Measurements from ENCODE around the gene C1orf35.
A peak's percentile ranks its signal among the peaks of the same experiment; 100 is the strongest.

Gene C1orf35

GRCh38 chr1:228109073-228109961 is 6.2 kb upstream of the C1orf35 start, which contains the start of gene MRPL55:
Gene MRPL55 (minus strand): TSS chr1:228109299. CDS start chr1:228108260, 1,039 bp downstream.
- DNase-seq (ENCODE audit: low read depth), result peak; percentile 96

GRCh38 chr1:228108742-228109072 is 5.6 kb upstream of the C1orf35 start:
- DNase-seq (ENCODE audit: low read depth), result no peak

GRCh38 chr1:228108055-228108690 is 5.0 kb upstream of the C1orf35 start:
- no peak for DNase-seq (ENCODE audit: low read depth)

- DNase-seq (ENCODE audit: low read depth), result no peak
Measured at GRCh38 chr1:228107636-228108035, 4.5 kb upstream of the C1orf35 start.

GRCh38 chr1:228106800-228107054 is 3.6 kb upstream of the C1orf35 start:
- DNase-seq (ENCODE audit: low read depth), result no peak

GRCh38 chr1:228105996-228106799 is 3.1 kb upstream of the C1orf35 start:
- DNase-seq (ENCODE audit: low read depth), result no peak

- no peak for DNase-seq (ENCODE audit: low read depth)
Measured at GRCh38 chr1:228105270-228105995, 2.3 kb upstream of the C1orf35 start.

- DNase-seq (ENCODE audit: low read depth), result no peak
Measured at GRCh38 chr1:228104526-228105269, 1.6 kb upstream of the C1orf35 start.

GRCh38 chr1:228101994-228102790 is 933 bp downstream of the C1orf35 start:
- peak; percentile 70 for DNase-seq (ENCODE audit: low read depth)

GRCh38 chr1:228101614-228101993 is 1.5 kb downstream of the C1orf35 start:
- DNase-seq (ENCODE audit: low read depth), result no peak

GRCh38 chr1:228100822-228101613 is 2.1 kb downstream of the C1orf35 start:
- DNase-seq (ENCODE audit: low read depth), result no peak

- no peak for DNase-seq (ENCODE audit: low read depth)
Measured at GRCh38 chr1:228099331-228099732, 3.8 kb downstream of the C1orf35 start.

- DNase-seq (ENCODE audit: low read depth), result no peak
Measured at GRCh38 chr1:228098323-228098931, 4.7 kb downstream of the C1orf35 start.

- no peak for DNase-seq (ENCODE audit: low read depth)
Measured at GRCh38 chr1:228097333-228098081, 5.6 kb downstream of the C1orf35 start.

- no peak for DNase-seq (ENCODE audit: low read depth)
Measured at GRCh38 chr1:228096416-228097332, 6.5 kb downstream of the C1orf35 start.

GRCh38 chr1:228095938-228096337 is 7.2 kb downstream of the C1orf35 start:
- peak; percentile 51 for DNase-seq (ENCODE audit: low read depth)

- DNase-seq (ENCODE audit: low read depth), result no peak
Measured at GRCh38 chr1:228095161-228095560, 8.0 kb downstream of the C1orf35 start.

Measured in ELR (cell line).